ENCODE measurements around the gene MTUS2. TPM values are rescaled to one million over a fixed set of nuclear protein-coding genes. Genes with fewer than 3 reads are reported as not detected.

Gene MTUS2
- total RNA-seq, 1 experiment from 2014 or later, result 1.7 TPM

DNA sequence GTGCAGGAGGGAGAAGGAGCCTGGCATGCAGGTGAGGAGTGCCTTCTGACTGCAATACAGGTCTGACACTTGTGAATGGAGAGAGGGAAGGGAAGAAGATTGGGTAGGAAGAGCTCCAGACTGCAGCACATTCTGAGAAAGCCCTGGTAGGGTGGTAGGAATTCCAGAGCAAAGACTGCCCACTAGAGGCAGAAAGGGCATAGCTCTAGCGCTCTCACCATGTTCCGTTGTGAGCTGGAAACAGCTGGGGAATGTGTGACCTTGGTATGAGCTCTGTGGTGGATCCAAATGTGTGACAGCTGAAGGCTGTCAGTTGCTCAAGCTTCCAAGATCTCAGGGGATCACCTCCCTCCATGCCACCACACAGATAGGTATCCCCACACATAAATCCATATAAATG is 2.9 kb upstream of the MTUS2 start:
- no peaks in the 10 kb centered on the region for H3K9me3 Mint-ChIP-seq (ENCODE audit: unreplicated experiment)
- H3K27me3 Mint-ChIP-seq (ENCODE audit: insufficient read depth, unreplicated experiment), result peaks cover 25% of the 10 kb centered on the region
- no peak overlapping the region for H3K4me3 Mint-ChIP-seq (ENCODE audit: unreplicated experiment)
- intact Hi-C loops (cut with micrococcal nuclease; ENCODE audit: unreplicated experiment), result no loop called here
- ChIA-PET POLR2A (no interaction called here), CTCF (interaction anchor here (0.6 kb wide), 1 partner anchor 798 kb away, joined by 4 read pairs; no protein-coding TSS in a partner anchor)
- H3K9me3 ChIP-seq, result no peaks in the 10 kb centered on the region
- H3K4me1 ChIP-seq, result peaks cover 5% of the 10 kb centered on the region; the same call in 1 of the 2 replicates
- TF ChIP-seq, protein P1, sequence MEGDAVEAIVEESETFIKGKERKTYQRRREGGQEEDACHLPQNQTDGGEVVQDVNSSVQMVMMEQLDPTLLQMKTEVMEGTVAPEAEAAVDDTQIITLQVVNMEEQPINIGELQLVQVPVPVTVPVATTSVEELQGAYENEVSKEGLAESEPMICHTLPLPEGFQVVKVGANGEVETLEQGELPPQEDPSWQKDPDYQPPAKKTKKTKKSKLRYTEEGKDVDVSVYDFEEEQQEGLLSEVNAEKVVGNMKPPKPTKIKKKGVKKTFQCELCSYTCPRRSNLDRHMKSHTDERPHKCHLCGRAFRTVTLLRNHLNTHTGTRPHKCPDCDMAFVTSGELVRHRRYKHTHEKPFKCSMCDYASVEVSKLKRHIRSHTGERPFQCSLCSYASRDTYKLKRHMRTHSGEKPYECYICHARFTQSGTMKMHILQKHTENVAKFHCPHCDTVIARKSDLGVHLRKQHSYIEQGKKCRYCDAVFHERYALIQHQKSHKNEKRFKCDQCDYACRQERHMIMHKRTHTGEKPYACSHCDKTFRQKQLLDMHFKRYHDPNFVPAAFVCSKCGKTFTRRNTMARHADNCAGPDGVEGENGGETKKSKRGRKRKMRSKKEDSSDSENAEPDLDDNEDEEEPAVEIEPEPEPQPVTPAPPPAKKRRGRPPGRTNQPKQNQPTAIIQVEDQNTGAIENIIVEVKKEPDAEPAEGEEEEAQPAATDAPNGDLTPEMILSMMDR (IDR thresholded peaks at IDR 0.05; ENCODE audit: insufficient read depth in 1 of 2, low read depth in 1 of 2, low read length in 1 of 2, severe bottlenecking in 1 of 2, unreplicated experiment in 1 of 2), result no peak
- peaks cover 4% of the 10 kb centered on the region for H3K27me3 ChIP-seq (replicated peaks; ENCODE audit: control insufficient read depth, insufficient read depth, low read length)
- no peaks in the 10 kb centered on the region for H3K36me3 Mint-ChIP-seq (ENCODE audit: insufficient read depth, unreplicated experiment)
- H3K27ac Mint-ChIP-seq (ENCODE audit: unreplicated experiment), result no peak overlapping the region
- DNase-seq, result no peak
- H3K4me3 ChIP-seq (ENCODE audit: low read depth, low read length), result no peak overlapping the region
- peaks cover 5% of the 10 kb centered on the region for H3K4me1 Mint-ChIP-seq (ENCODE audit: low read depth, unreplicated experiment)
- BruUV-seq (replicated peaks), result no TSS peak
- H3K36me3 ChIP-seq (ENCODE audit: control insufficient read depth, insufficient read depth, low read length), result no peaks in the 10 kb centered on the region

DNA sequence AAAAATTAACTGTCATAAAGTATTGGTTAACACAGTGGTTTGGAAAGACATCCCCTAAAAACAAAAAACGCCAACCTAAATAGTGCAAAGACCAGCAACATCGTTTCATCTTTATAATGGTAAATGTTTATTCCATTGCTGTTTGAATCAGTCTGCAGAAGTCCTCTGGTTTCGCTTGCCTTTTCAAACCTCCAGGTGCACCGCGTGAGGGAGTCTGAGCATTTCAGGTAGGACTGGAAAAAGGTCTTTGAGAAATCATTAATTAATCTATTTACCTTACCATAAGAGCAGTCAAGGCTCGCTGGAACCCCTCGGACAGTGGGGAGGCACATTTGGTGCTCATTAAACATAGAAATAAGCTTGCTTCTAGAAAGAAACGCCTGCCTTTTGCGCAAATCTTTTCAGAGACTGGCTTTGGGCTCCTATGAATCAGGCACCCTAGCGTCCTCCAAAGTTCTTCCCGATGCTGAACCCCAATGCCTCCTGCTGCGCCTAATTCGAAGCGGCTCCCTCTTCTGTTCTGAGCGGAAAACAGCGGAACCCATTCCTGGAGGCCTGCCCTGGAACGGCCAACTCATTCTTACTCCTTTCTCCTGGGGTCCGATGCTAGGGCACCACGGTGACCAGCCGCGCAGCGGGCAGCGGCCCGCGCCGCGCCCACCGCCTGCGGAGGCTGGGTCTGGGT is 951 bp upstream of the MTUS2 start:
- ChIA-PET POLR2A (no interaction called here), CTCF (interaction anchor here (0.6 to 0.7 kb wide), 5 partner anchors 71 to 1040 kb away, joined by 3 to 5 read pairs (median 3); no protein-coding TSS in a partner anchor)
- Histone ChIP-seq H3K36me3 (ENCODE audit: control insufficient read depth, insufficient read depth, low read length) (no peaks in the 10 kb centered on the region), H3K4me1 (peaks cover 5% of the 10 kb centered on the region; the same call in 1 of the 2 replicates), H3K27me3 (replicated peaks; ENCODE audit: control insufficient read depth, insufficient read depth, low read length) (peaks cover 4% of the 10 kb centered on the region), H3K9me3 (peaks cover 8% of the 10 kb centered on the region; the same call in 1 of the 2 replicates), H3K4me3 (ENCODE audit: low read depth, low read length) (peak overlapping the region; percentile 32)
- Mint-ChIP-seq H3K27me3 (ENCODE audit: insufficient read depth, unreplicated experiment) (peaks cover 27% of the 10 kb centered on the region), H3K4me1 (ENCODE audit: low read depth, unreplicated experiment) (peaks cover 5% of the 10 kb centered on the region), H3K36me3 (ENCODE audit: insufficient read depth, unreplicated experiment) (no peaks in the 10 kb centered on the region), H3K9me3 (ENCODE audit: unreplicated experiment) (no peaks in the 10 kb centered on the region), H3K4me3 (ENCODE audit: unreplicated experiment) (peak overlapping the region; percentile 63), H3K27ac (ENCODE audit: unreplicated experiment) (no peak overlapping the region)
- DNase-seq, result peak in 1 of 2 experiments; percentile 12
- intact Hi-C loops (cut with micrococcal nuclease; ENCODE audit: unreplicated experiment), result loop anchor here (1.0 kb wide), 1 partner anchor 550 kb away; no protein-coding TSS in a partner anchor
- no TSS peak for BruUV-seq (replicated peaks)
- TF ChIP-seq, protein P1 (IDR thresholded peaks at IDR 0.05; ENCODE audit: insufficient read depth in 1 of 2, low read depth in 1 of 2, low read length in 1 of 2, severe bottlenecking in 1 of 2, unreplicated experiment in 1 of 2), result no peak

DNA sequence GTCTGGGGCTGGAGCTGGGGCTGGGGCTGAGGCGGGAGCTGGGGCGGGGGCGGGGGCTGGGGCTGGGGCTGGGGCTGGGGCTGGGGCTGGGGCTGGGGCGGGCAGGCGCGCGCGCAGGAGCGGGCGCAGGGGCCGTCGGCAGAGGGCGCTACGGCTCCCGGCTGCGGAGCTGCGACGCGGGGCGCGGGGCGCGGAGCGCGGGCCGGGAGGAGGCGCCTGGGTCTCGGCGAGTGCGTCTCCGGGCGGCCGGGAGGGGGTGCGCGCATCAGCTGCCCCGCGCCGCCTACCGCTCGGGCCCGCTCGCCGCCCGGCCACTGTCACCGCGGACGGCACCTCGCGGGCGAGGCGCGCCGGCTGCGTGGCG is 422 bp upstream of the MTUS2 start:
- peaks cover 5% of the 10 kb centered on the region for H3K4me1 Mint-ChIP-seq (ENCODE audit: low read depth, unreplicated experiment)
- no peaks in the 10 kb centered on the region for H3K36me3 Mint-ChIP-seq (ENCODE audit: insufficient read depth, unreplicated experiment)
- Histone ChIP-seq H3K9me3 (peaks cover 8% of the 10 kb centered on the region; the same call in 1 of the 2 replicates), H3K27me3 (replicated peaks; ENCODE audit: control insufficient read depth, insufficient read depth, low read length) (peaks cover 4% of the 10 kb centered on the region), H3K4me3 (ENCODE audit: low read depth, low read length) (peak overlapping the region; percentile 32), H3K36me3 (ENCODE audit: control insufficient read depth, insufficient read depth, low read length) (no peaks in the 10 kb centered on the region), H3K4me1 (peaks cover 5% of the 10 kb centered on the region; the same call in 1 of the 2 replicates)
- TF ChIP-seq, protein P1 (IDR thresholded peaks at IDR 0.05; ENCODE audit: insufficient read depth in 1 of 2, low read depth in 1 of 2, low read length in 1 of 2, severe bottlenecking in 1 of 2, unreplicated experiment in 1 of 2), result no peak
- CTCF ChIA-PET, result interaction anchor here (0.6 to 1.2 kb wide), 4 partner anchors 29 to 549 kb away, joined by 3 to 7 read pairs (median 4); no protein-coding TSS in a partner anchor
- peaks cover 29% of the 10 kb centered on the region for H3K27me3 Mint-ChIP-seq (ENCODE audit: insufficient read depth, unreplicated experiment)
- no TSS peak for BruUV-seq (replicated peaks)
- DNase-seq, result peak; percentile 49 to 86
- no peak overlapping the region for H3K27ac Mint-ChIP-seq (ENCODE audit: unreplicated experiment)
- H3K4me3 Mint-ChIP-seq (ENCODE audit: unreplicated experiment), result peak overlapping the region; percentile 63
- intact Hi-C loops (cut with micrococcal nuclease; ENCODE audit: unreplicated experiment), result loop anchor here (1.0 kb wide), 1 partner anchor 550 kb away; no protein-coding TSS in a partner anchor
- POLR2A ChIA-PET, result no interaction called here
- peaks cover 5% of the 10 kb centered on the region for H3K9me3 Mint-ChIP-seq (ENCODE audit: unreplicated experiment)
